OCI-LY1 (cell line): Measurements from ENCODE around the gene SPOUT1.

Experiments
- CTCF ChIP-seq: fragments of 200-600 bp; sonication (generic), shearing (Covaris generic); IDR thresholded peaks from 2 replicates; pipeline ENCODE4 v1.5.1; 2017; ENCODE audit warnings: mild to moderate bottlenecking, antibody characterized with exemption, low read length, moderate library complexity, mixed read lengths
- EZH2 ChIP-seq: fragments of 200-600 bp; sonication (generic), shearing (Covaris generic); IDR thresholded peaks from 2 replicates; pipeline ENCODE4 v1.8.0; 2017; ENCODE audit warnings: borderline replicate concordance, mixed run types, mild to moderate bottlenecking, antibody characterized with exemption, low read length, moderate library complexity, mixed read lengths

DNA sequence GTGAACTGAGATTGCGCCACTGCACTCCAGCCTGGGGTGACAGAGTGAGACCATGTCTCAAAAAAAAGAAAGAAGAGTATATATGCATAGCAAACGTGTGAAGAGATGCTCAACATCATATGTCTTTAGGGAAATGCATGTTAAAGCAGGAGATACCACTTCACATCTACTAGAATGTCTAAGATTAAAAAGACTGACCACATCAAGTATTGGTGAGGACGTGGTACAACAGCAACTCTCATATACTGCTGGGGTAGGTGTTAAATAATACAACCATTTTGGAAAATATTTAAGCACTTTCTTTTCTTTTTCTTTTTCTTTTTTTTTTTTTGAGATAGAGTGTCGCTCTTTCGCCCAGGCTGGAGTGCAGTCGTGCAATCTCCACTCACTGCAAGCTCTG, 44.2 kb downstream of the SPOUT1 start:
- TF ChIP-seq CTCF (no peak), EZH2 (no peak)
